H9 (cell line): ENCODE data around the gene CABP4. TPM values are rescaled to one million over a fixed set of nuclear protein-coding genes. Genes with fewer than 3 reads are reported as not detected.

Experiments
- DNase-seq: peaks from one replicate; pipeline ENCODE4 v3.0.0-alpha.2; 2017
- H2AFZ ChIP-seq: one replicate; pipeline ENCODE4 v1.6.1; 2013; ENCODE audit warnings: mild to moderate bottlenecking, low read length, control low read depth, moderate library complexity
- H2AK5ac ChIP-seq: 2 replicates; pipeline ENCODE4 v1.6.1; 2013; ENCODE audit warnings: low read length, control low read depth, mixed read lengths; ENCODE audit not compliant: insufficient read length
- H2BK120ac ChIP-seq: one replicate; pipeline ENCODE4 v1.6.1; 2013; ENCODE audit warnings: low read depth, mild to moderate bottlenecking, low read length, control low read depth, inconsistent platforms; ENCODE audit not compliant: poor library complexity, severe bottlenecking
- H2BK12ac ChIP-seq: 2 replicates; pipeline ENCODE4 v1.6.1; 2013; ENCODE audit warnings: low read length, control low read depth, mixed read lengths, low read depth; ENCODE audit not compliant: insufficient read length
- H2BK15ac ChIP-seq: 2 replicates; pipeline ENCODE4 v1.6.1; 2013; ENCODE audit warnings: low read depth, low read length, control low read depth
- H2BK20ac ChIP-seq: one replicate; pipeline ENCODE4 v1.6.1; 2013; ENCODE audit warnings: low read depth, mild to moderate bottlenecking, low read length, control low read depth, inconsistent platforms; ENCODE audit not compliant: poor library complexity, severe bottlenecking
- H2BK5ac ChIP-seq: 2 replicates; pipeline ENCODE4 v1.6.1; 2013; ENCODE audit warnings: low read length, control low read depth, mixed read lengths; ENCODE audit not compliant: insufficient read length
- H3K14ac ChIP-seq: 2 replicates; pipeline ENCODE4 v1.6.1; 2013; ENCODE audit warnings: low read length, control low read depth; ENCODE audit not compliant: insufficient read depth
- H3K18ac ChIP-seq: 2 replicates; pipeline ENCODE4 v1.6.1; 2013; ENCODE audit warnings: low read depth, mild to moderate bottlenecking, mixed read lengths, low read length, control low read depth; ENCODE audit not compliant: insufficient read length
- H3K23ac ChIP-seq: 2 replicates; pipeline ENCODE4 v1.6.1; 2013; ENCODE audit warnings: low read length, control low read depth, mixed read lengths, low read depth; ENCODE audit not compliant: insufficient read length
- H3K23me2 ChIP-seq: 2 replicates; pipeline ENCODE4 v1.6.1; 2013; ENCODE audit warnings: low read depth, mild to moderate bottlenecking, mixed read lengths, low read length, control low read depth; ENCODE audit not compliant: insufficient read length, poor library complexity, severe bottlenecking
- H3K27ac ChIP-seq: 2 replicates; pipeline ENCODE4 v1.5.1; 2013; ENCODE audit warnings: low read length, control low read depth, mixed read lengths, low read depth; ENCODE audit not compliant: insufficient read length
- H3K27me3 ChIP-seq: 2 replicates; pipeline ENCODE4 v1.6.1; 2013; ENCODE audit warnings: low read length, control low read depth, inconsistent platforms; ENCODE audit not compliant: insufficient read depth
- H3K4ac ChIP-seq: 2 replicates; pipeline ENCODE4 v1.6.1; 2013; ENCODE audit warnings: low read depth, mild to moderate bottlenecking, control low read depth, inconsistent platforms, low read length, moderate library complexity
- H3K4me1 ChIP-seq: 2 replicates; pipeline ENCODE4 v1.6.1; 2013; ENCODE audit warnings: low read length, control low read depth, inconsistent platforms; ENCODE audit not compliant: insufficient read depth
- H3K4me2 ChIP-seq: 2 replicates; pipeline ENCODE4 v1.6.1; 2013; ENCODE audit warnings: low read length, control low read depth, mixed read lengths; ENCODE audit not compliant: insufficient read length, insufficient read depth
- H3K56ac ChIP-seq: 2 replicates; pipeline ENCODE4 v1.6.1; 2013; ENCODE audit warnings: low read depth, mild to moderate bottlenecking, mixed read lengths, low read length, control low read depth; ENCODE audit not compliant: insufficient read length
- H3K79me1 ChIP-seq: 2 replicates; pipeline ENCODE4 v1.6.1; 2013; ENCODE audit warnings: low read depth, mild to moderate bottlenecking, moderate library complexity, low read length, control low read depth, inconsistent platforms; ENCODE audit not compliant: insufficient read depth, poor library complexity, severe bottlenecking
- H3K79me2 ChIP-seq: 2 replicates; pipeline ENCODE4 v1.6.1; 2013; ENCODE audit warnings: low read length, control low read depth, inconsistent platforms; ENCODE audit not compliant: insufficient read depth
- H3K9ac ChIP-seq: 2 replicates; pipeline ENCODE4 v1.6.1; 2013; ENCODE audit warnings: low read length, control low read depth, mixed read lengths; ENCODE audit not compliant: insufficient read length; ENCODE audit errors: extremely low read depth
- H3K9me3 ChIP-seq: one replicate; pipeline ENCODE4 v1.6.1; 2013; ENCODE audit warnings: low read depth, low read length, inconsistent platforms; ENCODE audit not compliant: control insufficient read depth
- H3T11ph ChIP-seq: one replicate; pipeline ENCODE4 v1.6.1; 2013; ENCODE audit warnings: mild to moderate bottlenecking, low read length, control low read depth, inconsistent platforms
- H4K20me1 ChIP-seq: one replicate; pipeline ENCODE4 v1.6.1; 2013; ENCODE audit not compliant: control insufficient read depth, insufficient read length, insufficient read depth
- H4K5ac ChIP-seq: 2 replicates; pipeline ENCODE4 v1.6.1; 2013; ENCODE audit warnings: low read depth, mild to moderate bottlenecking, mixed read lengths, low read length, control low read depth; ENCODE audit not compliant: insufficient read length
- H4K8ac ChIP-seq: replicated peaks from 2 replicates; pipeline ENCODE4 v1.6.1; 2013; ENCODE audit warnings: low read length, control low read depth, mixed read lengths, low read depth; ENCODE audit not compliant: insufficient read length
- H4K91ac ChIP-seq: 2 replicates; pipeline ENCODE4 v1.6.1; 2013; ENCODE audit warnings: low read depth, mild to moderate bottlenecking, moderate library complexity, mixed read lengths, low read length, control low read depth; ENCODE audit not compliant: insufficient read length
- H3K27ac Mint-ChIP-seq, 3 experiments: 2 replicates in 2 of 3; 3 replicates in 1 of 3; pipeline ENCODE4 v1.8.0; 2020 to 2021; ENCODE audit warnings: mixed read lengths in 3 of 3, mild to moderate bottlenecking in 1 of 3, moderate library complexity in 1 of 3
- H3K27me3 Mint-ChIP-seq: 2 replicates; pipeline ENCODE4 v1.8.0; 2021; ENCODE audit warnings: low read depth, mild to moderate bottlenecking, moderate library complexity, mixed read lengths
- H3K36me3 Mint-ChIP-seq, 3 experiments: 2 replicates in 2 of 3; 3 replicates in 1 of 3; pipeline ENCODE4 v1.8.0; 2020 to 2021; ENCODE audit warnings: low read depth in 3 of 3, mixed read lengths in 3 of 3; ENCODE audit not compliant: insufficient read depth in 1 of 3
- H3K4me1 Mint-ChIP-seq, 2 experiments: 2 replicates each; pipeline ENCODE4 v1.8.0; 2020; ENCODE audit warnings: mixed read lengths in 2 of 2
- H3K4me3 Mint-ChIP-seq, 2 experiments: 2 replicates in 1 of 2; 3 replicates in 1 of 2; pipeline ENCODE4 v1.8.0; 2020 to 2021; ENCODE audit warnings: mild to moderate bottlenecking in 2 of 2, mixed read lengths in 2 of 2, moderate library complexity in 1 of 2
- H3K9me3 Mint-ChIP-seq, 2 experiments: 2 replicates in 1 of 2; 3 replicates in 1 of 2; pipeline ENCODE4 v1.8.0; 2020; ENCODE audit warnings: mild to moderate bottlenecking in 2 of 2, mixed read lengths in 2 of 2, moderate library complexity in 1 of 2
- WGBS: extraction: QIAGEN DNeasy Blood & Tissue Kit; methylation state at CpG from one replicate; pipeline ENCODE4 v1.1.7; 2013; ENCODE audit warnings: missing lambda C conversion rate, low lambda C conversion rate, mixed read lengths; ENCODE audit not compliant: insufficient read length; ENCODE audit errors: extremely low coverage; 5-methylcytosine and 5-hydroxymethylcytosine counted together
- total RNA-seq: library from RNA; stranded (reverse); gene quantifications from 2 replicates; pipeline ENCODE4 v1.2.1, GENCODE V29; 2021
- TF ChIP-seq, protein P1 (sequence below): fragments of 200-600 bp; sonication (generic); conservative IDR thresholded peaks from 3 replicates; pipeline ENCODE4 v1.8.0; 2021; ENCODE audit warnings: antibody characterized with exemption, mild to moderate bottlenecking

CABP4 gene
- total RNA-seq, 1 experiment from 2014 or later: not detected

DNA sequence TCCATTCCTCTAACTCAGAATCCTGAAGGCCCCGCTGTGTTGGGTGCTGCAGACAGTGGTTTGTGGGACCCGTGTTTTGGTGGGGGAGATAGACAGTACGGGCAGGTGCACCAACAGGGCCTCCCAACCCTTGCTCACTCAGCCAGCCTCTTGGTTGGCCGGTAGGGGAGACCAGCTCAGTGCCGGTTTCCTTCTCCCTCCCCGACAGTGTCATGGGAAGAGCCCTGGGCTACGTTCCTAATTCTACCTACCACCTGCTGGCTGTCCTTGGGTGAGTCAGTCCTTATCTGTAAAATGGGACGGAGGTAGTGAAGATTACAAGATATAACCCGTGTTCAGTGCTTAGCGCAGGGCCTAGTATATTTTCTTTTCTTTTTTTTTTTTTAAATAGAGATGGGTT, 8.0 kb downstream of the CABP4 start:
- H3K23ac ChIP-seq: no peak overlapping the region
- no peaks in the 10 kb centered on the region for H4K20me1 ChIP-seq
- H3K18ac ChIP-seq: no peak overlapping the region
- DNase-seq: no peak
- no peaks in the 10 kb centered on the region for H3K9me3 ChIP-seq
- no peak overlapping the region for H4K5ac ChIP-seq
- no peak overlapping the region for H3T11ph ChIP-seq
- no peak overlapping the region for H3K4me2 ChIP-seq
- H3K4me3 Mint-ChIP-seq: peak overlapping the region in 1 of 2 experiments; percentile 60; a peak in 1 of 5 replicates
- peaks cover 16 to 22% of the 10 kb centered on the region in 2 experiments for H3K4me1 Mint-ChIP-seq
- H2AK5ac ChIP-seq: no peak overlapping the region
- peaks cover 8% of the 10 kb centered on the region for H3K27me3 Mint-ChIP-seq
- peaks cover 0 to 4% (median 0%) of the 10 kb centered on the region in 3 experiments; a peak in 2 of 7 replicates for H3K36me3 Mint-ChIP-seq
- H3K14ac ChIP-seq: no peak overlapping the region
- no peak overlapping the region for H2BK20ac ChIP-seq
- H3K27me3 ChIP-seq: no peaks in the 10 kb centered on the region
- no CpG with 5 or more reads among the region's 10 CpGs for WGBS
- no peak overlapping the region for H3K56ac ChIP-seq
- H3K9ac ChIP-seq: no peak overlapping the region
- no peak overlapping the region for H2BK15ac ChIP-seq
- no peak overlapping the region for H4K8ac ChIP-seq
- no peak overlapping the region for H4K91ac ChIP-seq
- H2BK120ac ChIP-seq: no peak overlapping the region
- H2BK5ac ChIP-seq: no peak overlapping the region
- no peak overlapping the region for H2AFZ ChIP-seq
- peaks cover 8% of the 10 kb centered on the region for H3K23me2 ChIP-seq
- H3K4ac ChIP-seq: no peak overlapping the region
- H3K79me2 ChIP-seq: no peaks in the 10 kb centered on the region
- no peak overlapping the region for H2BK12ac ChIP-seq
- TF ChIP-seq, protein P1, sequence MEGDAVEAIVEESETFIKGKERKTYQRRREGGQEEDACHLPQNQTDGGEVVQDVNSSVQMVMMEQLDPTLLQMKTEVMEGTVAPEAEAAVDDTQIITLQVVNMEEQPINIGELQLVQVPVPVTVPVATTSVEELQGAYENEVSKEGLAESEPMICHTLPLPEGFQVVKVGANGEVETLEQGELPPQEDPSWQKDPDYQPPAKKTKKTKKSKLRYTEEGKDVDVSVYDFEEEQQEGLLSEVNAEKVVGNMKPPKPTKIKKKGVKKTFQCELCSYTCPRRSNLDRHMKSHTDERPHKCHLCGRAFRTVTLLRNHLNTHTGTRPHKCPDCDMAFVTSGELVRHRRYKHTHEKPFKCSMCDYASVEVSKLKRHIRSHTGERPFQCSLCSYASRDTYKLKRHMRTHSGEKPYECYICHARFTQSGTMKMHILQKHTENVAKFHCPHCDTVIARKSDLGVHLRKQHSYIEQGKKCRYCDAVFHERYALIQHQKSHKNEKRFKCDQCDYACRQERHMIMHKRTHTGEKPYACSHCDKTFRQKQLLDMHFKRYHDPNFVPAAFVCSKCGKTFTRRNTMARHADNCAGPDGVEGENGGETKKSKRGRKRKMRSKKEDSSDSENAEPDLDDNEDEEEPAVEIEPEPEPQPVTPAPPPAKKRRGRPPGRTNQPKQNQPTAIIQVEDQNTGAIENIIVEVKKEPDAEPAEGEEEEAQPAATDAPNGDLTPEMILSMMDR: no peak
- H3K4me1 ChIP-seq: no peaks in the 10 kb centered on the region; the same call in 1 of the 2 replicates
- no peak overlapping the region for H3K27ac ChIP-seq
- H3K79me1 ChIP-seq: no peaks in the 10 kb centered on the region
- H3K9me3 Mint-ChIP-seq: no peaks in the 10 kb centered on the region
- no peak overlapping the region; a peak in 1 of 7 replicates for H3K27ac Mint-ChIP-seq
